HG02623 (cell line): ENCODE results near the gene CIROP.

ENCODE experiments used
- ATAC-seq: cut with Tn5 transposase; IDR thresholded peaks from one replicate; pipeline ENCODE4 v1.9.1; 2021; ENCODE audit warnings: moderate library complexity; ENCODE audit not compliant: unreplicated experiment

Gene CIROP

GRCh38 chr14:23068789-23069412, 35.9 kb downstream of the CIROP start:
- ATAC-seq, result peak; percentile 49

DNA sequence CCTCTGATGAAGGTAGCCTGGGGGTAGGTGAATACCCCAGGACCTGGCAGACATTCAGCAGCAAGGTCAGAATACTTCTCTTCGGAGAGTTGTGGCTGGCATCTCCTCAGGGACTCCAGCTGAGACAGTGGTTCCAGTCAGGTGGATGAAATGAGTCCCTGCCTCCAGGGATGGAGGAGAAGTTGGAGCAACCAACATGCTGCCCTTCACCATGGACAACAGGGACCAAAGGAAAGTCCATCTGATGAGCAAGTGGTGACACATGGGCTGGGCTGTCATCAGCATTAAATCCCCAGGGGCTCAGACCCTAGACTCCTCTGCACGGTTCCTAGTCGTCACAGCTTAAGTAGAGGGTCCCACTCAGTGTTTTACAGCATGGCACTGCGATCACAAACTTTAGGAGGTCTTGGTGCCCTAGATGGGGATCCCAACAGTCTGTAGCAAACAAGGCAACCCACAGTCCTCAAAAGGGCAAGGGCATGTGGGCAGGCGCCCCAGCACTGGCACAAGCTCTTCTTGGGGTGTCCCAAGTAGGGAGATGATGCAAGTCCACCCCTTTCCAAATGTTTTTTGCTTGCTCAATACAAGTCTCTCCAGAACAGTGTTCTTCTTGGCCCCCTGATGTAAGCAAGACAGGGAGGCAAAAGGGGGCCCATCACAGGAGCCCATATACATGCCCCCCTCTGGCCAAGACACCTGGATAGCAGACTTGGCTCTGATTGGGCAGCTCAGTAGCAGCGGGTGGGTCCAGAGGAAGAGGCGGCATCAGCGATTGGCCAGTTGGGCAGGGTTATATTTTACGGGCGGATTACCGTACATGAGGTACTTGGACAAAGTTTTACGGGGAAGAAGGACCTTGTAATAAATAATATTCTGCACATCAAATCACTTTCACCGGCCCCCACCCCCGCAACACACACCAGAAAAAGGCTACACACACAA, 36.7 kb downstream of the CIROP start:
- no peak for ATAC-seq

- no peak for ATAC-seq
Measured at GRCh38 chr14:23066855-23067744, 37.7 kb downstream of the CIROP start.

DNA sequence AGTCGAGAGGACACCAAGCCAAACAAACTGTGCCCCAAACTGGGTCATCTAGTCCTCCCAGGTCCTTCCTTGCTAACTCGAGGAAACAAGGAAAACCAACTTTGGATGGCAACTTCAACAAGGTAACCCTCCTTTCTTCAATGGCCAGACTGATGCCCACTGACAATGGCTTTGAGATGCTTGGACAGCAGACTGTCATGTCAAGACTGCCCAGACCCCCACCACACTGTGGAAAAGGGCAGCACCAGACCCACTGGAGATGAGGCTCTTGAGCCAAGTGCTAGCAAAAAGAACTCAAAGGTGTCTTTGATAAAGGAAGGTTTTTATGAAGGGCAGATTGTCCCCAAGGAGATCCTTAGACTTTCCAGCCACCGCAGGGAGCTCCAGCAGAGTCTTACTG, 38.4 kb downstream of the CIROP start:
- no peak for ATAC-seq

GRCh38 chr14:23063601-23064000, 41.2 kb downstream of the CIROP start:
- no peak for ATAC-seq

DNA sequence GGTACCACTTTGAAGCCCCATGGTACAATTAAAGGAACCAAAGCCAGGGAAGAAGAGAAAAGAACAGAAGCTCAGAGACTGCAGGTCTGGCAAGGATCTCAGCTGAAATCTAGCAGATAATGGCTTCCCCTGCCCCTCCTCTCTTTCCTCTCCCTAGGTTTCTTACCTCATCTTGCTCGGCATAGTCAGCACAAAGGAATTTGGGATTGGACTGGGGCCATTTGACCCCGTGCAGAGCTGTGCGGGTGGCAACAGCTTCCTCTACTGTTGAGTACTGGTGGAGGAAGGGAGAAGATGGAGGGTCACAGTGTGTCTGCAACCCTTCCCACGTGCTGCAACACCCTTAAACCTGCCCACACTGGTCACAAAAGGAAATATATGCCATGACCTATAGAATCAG, 42.8 kb downstream of the CIROP start:
- no peak for ATAC-seq

- ATAC-seq, result no peak
Measured at GRCh38 chr14:23060536-23061260, 44.1 kb downstream of the CIROP start.

GRCh38 chr14:23058654-23059504, 45.9 kb downstream of the CIROP start:
- ATAC-seq, result no peak

- peak; percentile 55 for ATAC-seq
Measured at GRCh38 chr14:23057757-23058653, 46.8 kb downstream of the CIROP start.

DNA sequence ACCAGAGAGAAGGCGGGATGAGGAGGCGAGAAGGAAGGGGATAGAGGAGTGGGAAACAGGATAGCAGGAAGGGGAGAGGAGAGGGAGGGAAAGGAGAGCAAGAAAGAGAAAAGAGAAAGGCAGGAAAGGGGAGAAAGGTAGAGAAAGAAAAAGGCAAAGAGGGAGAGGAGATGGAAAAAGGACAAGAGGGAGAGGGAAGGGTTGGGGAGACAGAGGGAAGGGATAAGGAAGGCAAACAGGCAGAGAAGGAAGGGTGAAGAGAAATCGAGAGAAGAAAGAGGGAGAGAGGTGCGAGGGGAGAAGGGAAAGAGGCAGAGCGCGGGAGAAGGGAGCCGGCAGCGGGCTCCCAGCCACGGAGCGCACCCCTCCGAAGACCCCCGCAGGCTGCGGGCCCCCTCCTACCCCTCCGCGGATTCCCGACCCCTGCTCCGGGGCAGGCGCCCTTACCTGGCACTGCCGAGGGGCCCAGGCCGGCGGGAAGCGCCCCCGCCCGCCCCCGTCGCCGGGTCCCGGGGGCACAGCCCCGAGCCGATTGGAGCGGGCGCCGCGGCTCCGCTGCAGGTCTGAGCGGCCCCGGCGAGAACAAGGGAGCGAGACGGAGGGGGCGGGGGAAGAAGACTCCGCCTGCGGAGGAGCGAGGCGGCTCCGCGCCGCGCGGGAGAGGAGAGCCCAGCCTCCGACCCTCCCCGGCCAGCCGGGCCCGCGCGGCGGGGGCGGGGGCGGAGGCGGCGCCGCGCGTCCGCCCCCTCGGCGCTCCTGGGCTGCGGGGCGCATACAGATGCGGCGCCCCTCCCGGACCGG, 47.6 kb downstream of the CIROP start, which contains the start of gene CDH24:
TSS of gene CDH24 (minus strand) at position 565 of the 801 bp plus-strand sequence. CDS start 1,787 bp downstream, outside the sequence.
- peak; percentile 47 for ATAC-seq

GRCh38 chr14:23056145-23056955, 48.4 kb downstream of the CIROP start:
- peak; percentile 49 for ATAC-seq

DNA sequence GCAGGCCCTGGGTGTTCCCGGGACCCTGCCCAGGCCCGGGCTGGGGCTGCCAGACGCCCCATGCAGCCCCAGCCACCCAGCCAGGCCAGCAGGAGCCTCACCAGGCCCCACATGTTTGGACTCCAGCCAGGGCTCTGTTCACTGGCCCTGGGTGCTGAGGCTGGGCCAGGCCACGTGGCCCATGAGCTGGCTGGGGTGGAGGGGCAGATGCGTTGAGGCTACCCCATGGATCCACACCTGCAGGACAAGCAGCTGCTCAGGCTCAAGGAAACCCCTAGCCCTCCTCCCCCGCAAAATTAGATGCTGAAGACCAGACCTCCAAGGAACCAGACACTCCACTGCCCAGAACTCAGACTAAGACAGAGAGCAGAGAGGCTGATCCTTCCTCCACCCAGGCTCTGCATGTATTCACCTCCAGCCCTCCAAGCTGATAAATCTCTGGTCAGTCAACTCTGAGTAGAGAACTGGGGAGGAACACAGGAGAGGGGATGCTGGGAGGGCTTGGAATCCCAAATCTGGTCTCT, 49.1 kb downstream of the CIROP start:
- ATAC-seq, result no peak

DNA sequence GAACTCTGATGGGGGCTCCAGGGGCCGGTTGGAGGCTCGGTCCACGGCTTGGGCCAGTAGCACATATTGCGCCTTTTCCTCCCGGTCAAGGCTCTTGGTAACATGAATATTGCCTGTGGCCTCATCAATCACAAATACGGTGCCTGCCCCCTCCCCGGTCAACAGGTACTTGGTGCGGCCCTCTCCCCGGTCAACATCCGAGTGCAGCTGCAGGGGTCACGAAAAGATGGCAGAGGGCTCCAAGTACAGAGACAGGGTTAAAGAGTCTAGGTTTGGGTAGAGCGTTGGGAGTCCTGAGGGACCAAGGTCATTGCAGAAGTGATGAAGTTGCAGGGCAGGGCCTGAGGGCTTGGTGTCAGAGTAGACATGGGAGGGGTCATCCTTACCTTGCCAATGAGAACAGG, 49.6 kb downstream of the CIROP start:
- ATAC-seq, result no peak

DNA sequence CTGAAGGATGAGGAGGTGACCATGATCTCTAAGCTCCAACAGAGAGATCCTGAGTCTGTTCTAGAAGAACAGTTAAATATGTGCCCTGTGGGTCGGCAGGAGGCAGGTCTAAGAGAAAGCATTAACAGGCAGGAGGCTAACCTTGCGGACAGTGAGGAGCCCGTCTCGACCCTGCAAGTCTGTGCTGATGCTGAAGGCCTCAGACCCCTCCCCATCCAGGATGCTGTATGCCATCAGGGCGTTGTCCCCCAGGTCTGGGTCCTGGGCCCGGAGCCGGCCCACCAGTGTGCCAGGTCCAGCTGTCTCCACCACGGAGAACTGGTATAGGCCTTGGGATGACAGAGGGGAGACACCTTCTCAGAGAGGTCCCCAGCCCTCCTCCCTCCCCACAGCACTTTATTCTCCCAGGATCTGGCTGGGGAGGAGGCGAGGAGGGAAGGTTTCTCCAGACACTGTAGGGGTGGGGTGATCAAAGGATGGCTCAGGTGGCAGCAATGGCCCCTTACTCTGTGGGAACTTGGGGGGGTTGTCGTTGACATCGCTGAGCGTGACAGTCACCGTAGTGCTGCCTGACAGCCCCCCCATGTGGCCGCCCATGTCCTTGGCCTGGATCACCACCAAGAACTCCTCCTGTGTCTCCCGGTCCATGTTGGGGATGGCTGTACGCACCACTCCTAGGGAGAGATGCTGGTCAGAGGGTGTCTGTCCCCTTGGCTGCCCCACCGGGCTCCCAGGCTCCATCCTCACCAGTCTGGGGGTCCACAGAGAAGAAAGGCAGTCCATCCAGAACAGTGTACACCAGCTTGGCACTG, 50.6 kb downstream of the CIROP start:
- no peak for ATAC-seq

DNA sequence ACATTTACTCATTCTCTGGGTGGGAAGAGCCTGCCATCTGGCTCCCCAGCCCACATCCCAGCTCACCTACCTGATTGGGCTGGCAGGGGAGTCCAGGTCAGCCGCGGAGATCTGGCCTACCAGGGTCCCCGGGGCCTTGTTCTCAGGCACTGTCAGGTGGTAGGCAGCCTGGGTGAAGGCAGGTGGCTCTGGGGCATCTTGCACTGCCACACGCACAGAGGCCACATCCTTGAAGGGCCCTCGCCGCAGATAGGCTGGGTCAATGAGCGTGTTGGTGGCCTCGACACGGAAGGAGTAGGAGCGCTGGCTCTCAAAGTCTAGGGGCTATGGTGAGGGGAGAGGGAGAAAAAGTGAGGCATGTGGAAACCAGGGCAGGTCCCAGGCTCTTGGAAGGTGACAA, 51.4 kb downstream of the CIROP start:
- ATAC-seq, result no peak

- no peak for ATAC-seq
Measured at GRCh38 chr14:23052671-23053070, 52.1 kb downstream of the CIROP start.
